HepG2 (cell line): Measurements from ENCODE around the gene SIK3. TPM values are rescaled to one million over a fixed set of nuclear protein-coding genes. Genes with fewer than 3 reads are reported as not detected.

Experiments used
- ARID4A ChIP-seq: sonication (generic); formaldehyde crosslinking; IDR thresholded peaks from 2 replicates; pipeline ENCODE4 v1.5.0; 2020; ENCODE audit warnings: mild to moderate bottlenecking, missing genetic modification reagents, borderline replicate concordance
- DNMT3B ChIP-seq: conservative IDR thresholded peaks from 2 replicates; pipeline ENCODE4 v1.6.1; 2016; ENCODE audit warnings: missing biosample characterization, control low read depth
- GMEB1 ChIP-seq: sonication (generic); formaldehyde crosslinking; IDR thresholded peaks from 2 replicates; pipeline ENCODE4 v1.5.1; 2020; ENCODE audit warnings: missing genetic modification reagents, mild to moderate bottlenecking, borderline replicate concordance
- JUN ChIP-seq: sonication (generic); formaldehyde crosslinking; IDR thresholded peaks from 2 replicates; pipeline ENCODE4 v1.4.0; 2020; ENCODE audit warnings: mild to moderate bottlenecking, missing genetic modification reagents
- JUNB ChIP-seq: sonication (generic); formaldehyde crosslinking; IDR thresholded peaks from 2 replicates; pipeline ENCODE4 v1.8.0; 2022; ENCODE audit warnings: missing genetic modification reagents, mild to moderate bottlenecking, borderline replicate concordance
- JUND ChIP-seq: sonication (generic); formaldehyde crosslinking; IDR thresholded peaks from 2 replicates; pipeline ENCODE4 v1.8.0; 2022; ENCODE audit warnings: mild to moderate bottlenecking, missing genetic modification reagents
- KDM6A ChIP-seq: IDR thresholded peaks from 2 replicates; pipeline ENCODE4 v1.6.1; 2016; ENCODE audit warnings: low read depth
- PCBP1 ChIP-seq: fragments of 200-400 bp; formaldehyde crosslinking; IDR thresholded peaks from 2 replicates; pipeline ENCODE4 v1.6.1; 2017; ENCODE audit warnings: mild to moderate bottlenecking, low read depth, low read length, borderline replicate concordance
- PTBP1 ChIP-seq: fragments of 200-400 bp; formaldehyde crosslinking; IDR thresholded peaks from 2 replicates; pipeline ENCODE4 v1.6.1; 2018; ENCODE audit warnings: low read length, low read depth; ENCODE audit not compliant: poor library complexity, severe bottlenecking
- RFX5 ChIP-seq: IDR thresholded peaks from 2 replicates; pipeline ENCODE4 v1.6.1; 2011; ENCODE audit warnings: low read depth, low read length, improper control_type of control experiment
- SALL1 ChIP-seq: sonication (generic); formaldehyde crosslinking; IDR thresholded peaks from 2 replicates; pipeline ENCODE4 v1.8.0; 2022; ENCODE audit warnings: mild to moderate bottlenecking, missing genetic modification reagents
- TBP ChIP-seq: sonication (generic); formaldehyde crosslinking; IDR thresholded peaks from 2 replicates; pipeline ENCODE4 v1.5.0; 2020; ENCODE audit warnings: missing genetic modification reagents
- THRA ChIP-seq: sonication (generic); formaldehyde crosslinking; IDR thresholded peaks from 2 replicates; pipeline ENCODE4 v1.4.0; 2020; ENCODE audit warnings: missing genetic modification reagents, borderline replicate concordance
- ZBTB2 ChIP-seq: sonication (generic); formaldehyde crosslinking; IDR thresholded peaks from 2 replicates; pipeline ENCODE4 v1.8.0; 2022; ENCODE audit warnings: low read depth, missing genetic modification reagents
- ZBTB3 ChIP-seq: sonication (generic); formaldehyde crosslinking; IDR thresholded peaks from 2 replicates; pipeline ENCODE4 v1.4.0; 2020; ENCODE audit warnings: low read depth, mild to moderate bottlenecking, moderate library complexity, missing genetic modification reagents, borderline replicate concordance
- ZMYM3 ChIP-seq: sonication (generic); formaldehyde crosslinking; IDR thresholded peaks from 2 replicates; pipeline ENCODE4 v1.5.1; 2020; ENCODE audit warnings: mild to moderate bottlenecking, missing genetic modification reagents
- ZNF12 ChIP-seq: sonication (generic); formaldehyde crosslinking; IDR thresholded peaks from 2 replicates; pipeline ENCODE4 v1.5.0; 2020; ENCODE audit warnings: missing genetic modification reagents
- ZNF124 ChIP-seq: sonication (generic); formaldehyde crosslinking; IDR thresholded peaks from 2 replicates; pipeline ENCODE4 v1.4.0; 2020; ENCODE audit warnings: missing genetic modification reagents
- ZNF329 ChIP-seq: sonication (generic); formaldehyde crosslinking; IDR thresholded peaks from 2 replicates; pipeline ENCODE4 v1.9.0; 2021; ENCODE audit warnings: low read depth, mild to moderate bottlenecking, missing genetic modification reagents
- ZNF441 ChIP-seq: sonication (generic); formaldehyde crosslinking; IDR thresholded peaks from 2 replicates; pipeline ENCODE4 v1.7.0; 2021; ENCODE audit warnings: missing genetic modification reagents, borderline replicate concordance
- ZNF484 ChIP-seq: sonication (generic); formaldehyde crosslinking; IDR thresholded peaks from 2 replicates; pipeline ENCODE4 v1.5.1; 2020; ENCODE audit warnings: mild to moderate bottlenecking, low read depth, missing genetic modification reagents, borderline replicate concordance
- ZNF850 ChIP-seq: sonication (generic); formaldehyde crosslinking; conservative IDR thresholded peaks from 2 replicates; pipeline ENCODE4 v1.9.0; 2021; ENCODE audit warnings: mild to moderate bottlenecking, missing genetic modification reagents
- polyA plus RNA-seq, 8 experiments: library from polyadenylated mRNA; depleted of rRNA in 3 of 8; stranded (reverse) in 7 of 8; unstranded in 1 of 8; fragments of >200 nt; fragmentation: Illumina TruSeq in 4 of 8; extraction: Trizol in 4 of 8; gene quantifications; 2 replicates each; pipeline versions ENCODE4 v1.2.1 to v1.2.3, GENCODE V29; 2011 to 2016; ENCODE audit warnings: low read depth in 4 of 8, missing spikeins in 1 of 8, mixed read lengths in 1 of 8; ENCODE audit not compliant: insufficient read depth in 1 of 8
- total RNA-seq, 5 experiments: library from RNA; depleted of rRNA; stranded (reverse); fragments of >200 nt; fragmentation: Illumina TruSeq; extraction: Trizol; gene quantifications; 2 replicates each; pipeline ENCODE4 v1.2.3, GENCODE V29; 2016; ENCODE audit warnings: low read depth in 1 of 5

Gene SIK3
- total and polyA plus RNA-seq, 2 of the 13 experiments (the other 11 are each of a cell fraction or from before 2014, with no cell fraction given): 5.7 to 9.8 TPM

- TF ChIP-seq THRA (CRISPR knock-in tag): peak; percentile 64; the same call in 1 of the 2 replicates
- TF ChIP-seq JUN: no peak; the same call in 1 of the 2 replicates
- TF ChIP-seq TBP (CRISPR knock-in tag): no peak
- no peak for TF ChIP-seq JUND (CRISPR knock-in tag)
- no peak for TF ChIP-seq ZNF441 (CRISPR knock-in tag)
- TF ChIP-seq ZNF12 (CRISPR knock-in tag): no peak; the same call in 1 of the 2 replicates
- no peak for TF ChIP-seq ZNF850 (CRISPR knock-in tag)
- TF ChIP-seq ZNF484: no peak
- TF ChIP-seq PTBP1: no peak
- no peak for TF ChIP-seq ZNF124 (CRISPR knock-in tag)
- TF ChIP-seq ZBTB3 (CRISPR knock-in tag): peak; percentile 11; the same call in 1 of the 2 replicates
- peak; percentile 57; the same call in 1 of the 2 replicates for TF ChIP-seq KDM6A (CRISPR knock-in tag)
- no peak for TF ChIP-seq JUNB (CRISPR knock-in tag)
- 0 out of 2 replicates have a peak, but pooled peaks have one; percentile 66 for TF ChIP-seq ZNF329
- no peak for TF ChIP-seq DNMT3B (CRISPR knock-in tag)
- TF ChIP-seq ZBTB2 (CRISPR knock-in tag): no peak
- no peak for TF ChIP-seq PCBP1
- TF ChIP-seq SALL1: peak; percentile 89
- TF ChIP-seq GMEB1 (CRISPR knock-in tag): no peak
- no peak for TF ChIP-seq RFX5
- TF ChIP-seq ARID4A: peak; percentile 60
- TF ChIP-seq ZMYM3 (CRISPR knock-in tag): peak; percentile 85
Observed at GRCh38 chr11:116829525-116830183, 268.6 kb downstream of the SIK3 start, which contains the start of gene APOC3 (continued).
